NCI-H128 (cell line): ENCODE results near the gene ARPC3.
"Not testable (repeated sequence)": the region's sequence is repeated elsewhere in the genome, so short reads cannot be mapped to it uniquely, and the experiment has no call there.

Experiments
- DNase-seq: peaks from one replicate; lab custom pipeline; 2025; ENCODE audit not compliant: unreplicated experiment; lab: John Stamatoyannopoulos, UW

Gene ARPC3

GRCh38 chr12:110420644-110421043 is 29.5 kb downstream of the ARPC3 start:
- DNase-seq = not testable (repeated sequence)

GRCh38 chr12:110417113-110417512 is 33.0 kb downstream of the ARPC3 start:
- DNase-seq = not testable (repeated sequence)

GRCh38 chr12:110410086-110410485 is 40.1 kb downstream of the ARPC3 start:
- DNase-seq = not testable (repeated sequence)

DNA sequence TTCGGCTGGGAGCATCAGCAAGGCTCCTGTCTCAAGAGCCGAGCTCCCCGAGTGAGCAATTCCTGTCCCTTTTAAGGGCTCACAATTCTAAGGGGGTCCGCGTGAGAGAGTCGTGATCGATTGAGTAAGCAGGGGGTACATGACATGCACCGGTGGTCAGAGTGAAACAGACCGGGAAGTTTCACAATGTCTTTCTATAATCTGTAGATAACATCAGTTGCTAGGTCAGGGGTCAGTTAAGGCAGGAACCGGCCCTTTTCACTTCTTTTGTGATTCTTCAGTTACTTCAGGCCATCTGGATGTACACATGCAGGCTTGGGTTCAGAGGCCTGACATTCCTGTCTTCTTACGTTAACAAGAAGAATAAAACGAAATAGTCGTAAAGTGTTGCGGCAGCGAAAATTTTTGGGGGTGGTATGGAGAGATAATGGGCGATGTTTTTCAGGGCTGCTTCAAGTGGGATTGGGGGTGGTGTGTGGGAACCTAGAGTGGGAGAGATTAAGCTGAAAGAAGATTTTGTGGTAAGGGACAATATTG is 44.9 kb downstream of the ARPC3 start:
- not testable (repeated sequence) for DNase-seq

DNA sequence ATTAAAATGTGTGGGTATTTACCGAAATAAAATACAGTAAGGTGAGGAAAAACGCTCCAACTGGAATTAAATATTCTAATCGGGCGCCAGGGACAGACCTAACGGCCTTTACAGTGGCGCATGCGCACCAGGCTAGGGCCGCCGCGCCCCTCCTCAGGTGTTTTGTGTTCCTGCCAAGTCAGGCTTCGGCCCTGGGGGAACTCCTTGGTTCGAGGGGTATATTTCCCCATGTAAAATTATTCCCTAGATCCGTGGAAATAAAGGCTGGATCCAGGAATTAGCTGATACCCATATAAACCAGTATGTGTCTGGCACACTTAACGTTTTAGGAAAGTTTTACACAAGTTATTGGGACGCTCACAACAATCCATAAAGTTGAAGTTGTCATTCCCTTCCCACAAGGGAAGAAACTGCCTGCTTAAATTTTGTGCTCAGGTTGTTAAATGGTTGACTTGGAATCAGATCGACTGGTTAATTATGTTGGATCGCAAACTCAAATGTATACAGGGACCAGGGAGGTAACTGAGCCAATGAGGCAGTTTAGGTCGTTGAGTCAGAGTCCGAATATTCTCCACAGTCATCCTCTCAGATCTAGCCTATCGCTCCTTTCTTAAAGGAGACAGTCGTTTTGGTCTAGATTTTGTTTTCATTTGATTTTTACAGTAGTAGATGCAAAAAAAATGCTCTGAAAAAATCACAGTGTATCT is 46.0 kb downstream of the ARPC3 start:
- DNase-seq = peak; percentile 80

- peak; percentile 88 for DNase-seq
Observed at GRCh38 chr12:110403146-110403975, 46.8 kb downstream of the ARPC3 start, which contains the start of gene ANAPC7. TSS of gene ANAPC7 (minus strand) at chr12:110403708. CDS start at chr12:110403627, 81 bp downstream.
